Measurements from ENCODE around the gene RYR1.

The RYR1 gene

DNA sequence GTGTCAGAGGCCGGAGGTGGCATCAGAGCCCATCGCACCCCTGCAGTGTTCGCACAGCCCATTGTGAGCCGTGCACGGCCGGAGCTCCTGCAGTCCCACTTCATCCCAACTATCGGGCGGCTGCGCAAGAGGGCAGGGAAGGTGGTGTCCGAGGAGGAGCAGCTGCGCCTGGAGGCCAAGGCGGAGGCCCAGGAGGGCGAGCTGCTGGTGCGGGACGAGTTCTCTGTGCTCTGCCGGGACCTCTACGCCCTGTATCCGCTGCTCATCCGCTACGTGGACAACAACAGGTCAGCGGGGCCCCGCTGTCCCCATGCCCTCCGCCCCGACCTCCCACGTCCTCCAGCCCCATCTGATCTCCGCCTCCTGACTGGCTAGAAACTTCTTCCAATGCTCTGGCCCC lies 85.7 kb downstream of the RYR1 start:
- no peak overlapping the region for H2AFZ ChIP-seq (ENCODE audit: low read length)
- no peaks in the 10 kb centered on the region for H3K9me2 ChIP-seq (replicated peaks; ENCODE audit: low read depth, low read length)
- TF ChIP-seq EZH2phosphoT487 (IDR thresholded peaks at IDR 0.05; ENCODE audit: borderline replicate concordance): no peak
- TF ChIP-seq, protein P1, sequence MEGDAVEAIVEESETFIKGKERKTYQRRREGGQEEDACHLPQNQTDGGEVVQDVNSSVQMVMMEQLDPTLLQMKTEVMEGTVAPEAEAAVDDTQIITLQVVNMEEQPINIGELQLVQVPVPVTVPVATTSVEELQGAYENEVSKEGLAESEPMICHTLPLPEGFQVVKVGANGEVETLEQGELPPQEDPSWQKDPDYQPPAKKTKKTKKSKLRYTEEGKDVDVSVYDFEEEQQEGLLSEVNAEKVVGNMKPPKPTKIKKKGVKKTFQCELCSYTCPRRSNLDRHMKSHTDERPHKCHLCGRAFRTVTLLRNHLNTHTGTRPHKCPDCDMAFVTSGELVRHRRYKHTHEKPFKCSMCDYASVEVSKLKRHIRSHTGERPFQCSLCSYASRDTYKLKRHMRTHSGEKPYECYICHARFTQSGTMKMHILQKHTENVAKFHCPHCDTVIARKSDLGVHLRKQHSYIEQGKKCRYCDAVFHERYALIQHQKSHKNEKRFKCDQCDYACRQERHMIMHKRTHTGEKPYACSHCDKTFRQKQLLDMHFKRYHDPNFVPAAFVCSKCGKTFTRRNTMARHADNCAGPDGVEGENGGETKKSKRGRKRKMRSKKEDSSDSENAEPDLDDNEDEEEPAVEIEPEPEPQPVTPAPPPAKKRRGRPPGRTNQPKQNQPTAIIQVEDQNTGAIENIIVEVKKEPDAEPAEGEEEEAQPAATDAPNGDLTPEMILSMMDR (conservative IDR thresholded peaks at IDR 0.05; ENCODE audit: low read length): no peak
- H3K4me1 ChIP-seq (ENCODE audit: insufficient read depth, low read length, poor library complexity, severe bottlenecking): no peaks in the 10 kb centered on the region
- no peak overlapping the region for H3K4me2 ChIP-seq (ENCODE audit: low read depth, low read length, poor library complexity, severe bottlenecking)
- no peaks in the 10 kb centered on the region for H3K9me3 ChIP-seq (ENCODE audit: insufficient read depth, low read depth, low read length)
- no peaks in the 10 kb centered on the region for H3K36me3 ChIP-seq (ENCODE audit: insufficient read depth, low read length)
- H3K4me3 ChIP-seq (ENCODE audit: low read length, poor library complexity, severe bottlenecking): no peak overlapping the region
- no peaks in the 10 kb centered on the region for H3K27me3 ChIP-seq (ENCODE audit: insufficient read depth, low read length, poor library complexity, severe bottlenecking)
- H3K9ac ChIP-seq (ENCODE audit: low read depth, low read length, poor library complexity, severe bottlenecking): no peak overlapping the region
- H3K79me2 ChIP-seq (ENCODE audit: insufficient read depth, low read length): no peaks in the 10 kb centered on the region
- H4K20me1 ChIP-seq (ENCODE audit: insufficient read depth, low read length, poor library complexity, severe bottlenecking): no peaks in the 10 kb centered on the region
- no peaks in the 10 kb centered on the region for H3F3A ChIP-seq (ENCODE audit: low read depth)

DNA sequence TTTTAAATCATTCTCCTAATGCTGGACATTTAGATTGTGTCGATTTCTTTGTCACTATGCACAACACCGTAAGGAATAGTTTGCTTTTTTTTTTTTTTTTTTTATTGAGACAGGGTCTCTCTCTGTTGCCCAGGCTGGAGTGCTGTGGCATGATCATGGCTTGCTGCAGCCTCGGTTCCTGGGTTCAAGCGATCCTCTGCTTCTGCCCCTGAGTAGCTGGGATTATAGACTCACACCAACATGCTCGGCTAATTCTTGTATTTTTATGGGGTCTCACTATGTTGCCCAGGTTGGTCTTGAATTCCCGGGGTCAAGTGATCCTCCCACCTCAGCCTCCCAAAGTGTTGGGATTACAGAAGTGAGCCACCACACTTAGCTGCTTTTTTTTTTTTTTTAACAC lies 86.5 kb downstream of the RYR1 start:
- Histone ChIP-seq H3K4me1 (ENCODE audit: insufficient read depth, low read length, poor library complexity, severe bottlenecking) (no peaks in the 10 kb centered on the region), H2AFZ (ENCODE audit: low read length) (no peak overlapping the region), H3K36me3 (ENCODE audit: insufficient read depth, low read length) (no peaks in the 10 kb centered on the region), H3K9me2 (replicated peaks; ENCODE audit: low read depth, low read length) (no peaks in the 10 kb centered on the region), H3F3A (ENCODE audit: low read depth) (no peaks in the 10 kb centered on the region), H3K9ac (ENCODE audit: low read depth, low read length, poor library complexity, severe bottlenecking) (no peak overlapping the region), H3K27me3 (ENCODE audit: insufficient read depth, low read length, poor library complexity, severe bottlenecking) (no peaks in the 10 kb centered on the region), H3K79me2 (ENCODE audit: insufficient read depth, low read length) (no peaks in the 10 kb centered on the region), H3K4me3 (ENCODE audit: low read length, poor library complexity, severe bottlenecking) (no peak overlapping the region), H3K9me3 (ENCODE audit: insufficient read depth, low read depth, low read length) (no peaks in the 10 kb centered on the region), H4K20me1 (ENCODE audit: insufficient read depth, low read length, poor library complexity, severe bottlenecking) (no peaks in the 10 kb centered on the region), H3K4me2 (ENCODE audit: low read depth, low read length, poor library complexity, severe bottlenecking) (no peak overlapping the region)
- TF ChIP-seq EZH2phosphoT487 (IDR thresholded peaks at IDR 0.05; ENCODE audit: borderline replicate concordance): no peak
- TF ChIP-seq, protein P1 (conservative IDR thresholded peaks at IDR 0.05; ENCODE audit: low read length): no peak

DNA sequence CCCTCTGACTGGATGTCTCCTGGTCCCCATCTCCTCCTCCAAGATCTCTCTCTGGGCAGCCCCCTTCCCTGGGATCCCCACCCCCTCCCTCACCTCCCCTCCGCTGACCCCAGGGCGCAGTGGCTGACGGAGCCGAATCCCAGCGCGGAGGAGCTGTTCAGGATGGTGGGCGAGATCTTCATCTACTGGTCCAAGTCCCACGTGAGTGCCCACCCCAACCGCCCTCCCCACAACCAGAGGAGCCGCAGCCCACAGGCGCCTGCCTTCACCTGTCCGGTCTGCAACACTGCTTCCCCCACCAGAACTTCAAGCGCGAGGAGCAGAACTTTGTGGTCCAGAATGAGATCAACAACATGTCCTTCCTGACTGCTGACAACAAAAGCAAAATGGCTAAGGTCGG lies 89.4 kb downstream of the RYR1 start:
- Histone ChIP-seq H3K27me3 (ENCODE audit: insufficient read depth, low read length, poor library complexity, severe bottlenecking) (no peaks in the 10 kb centered on the region), H3F3A (ENCODE audit: low read depth) (no peaks in the 10 kb centered on the region), H3K9me2 (replicated peaks; ENCODE audit: low read depth, low read length) (no peaks in the 10 kb centered on the region), H2AFZ (ENCODE audit: low read length) (no peak overlapping the region), H3K79me2 (ENCODE audit: insufficient read depth, low read length) (no peaks in the 10 kb centered on the region), H3K4me2 (ENCODE audit: low read depth, low read length, poor library complexity, severe bottlenecking) (no peak overlapping the region), H3K9me3 (ENCODE audit: insufficient read depth, low read depth, low read length) (no peaks in the 10 kb centered on the region), H3K9ac (ENCODE audit: low read depth, low read length, poor library complexity, severe bottlenecking) (no peak overlapping the region), H3K36me3 (ENCODE audit: insufficient read depth, low read length) (no peaks in the 10 kb centered on the region), H4K20me1 (ENCODE audit: insufficient read depth, low read length, poor library complexity, severe bottlenecking) (no peaks in the 10 kb centered on the region), H3K4me3 (ENCODE audit: low read length, poor library complexity, severe bottlenecking) (no peak overlapping the region), H3K4me1 (ENCODE audit: insufficient read depth, low read length, poor library complexity, severe bottlenecking) (no peaks in the 10 kb centered on the region)
- TF ChIP-seq, protein P1 (conservative IDR thresholded peaks at IDR 0.05; ENCODE audit: low read length): no peak
- TF ChIP-seq EZH2phosphoT487 (IDR thresholded peaks at IDR 0.05; ENCODE audit: borderline replicate concordance): no peak

Data from Loucy (cell line).